Prostate gland (tissue), 2 donors: ENCODE measurements around the gene CLSTN1.

Experiments
- POLR2A ChIP-seq: fragments of 450-650 bp; IDR thresholded peaks from one replicate; pipeline ENCODE4 v1.6.1; 2016; ENCODE audit warnings: antibody characterized with exemption, mild to moderate bottlenecking
- POLR2AphosphoS5 ChIP-seq: sonication (generic); formaldehyde crosslinking; IDR thresholded peaks from one replicate; pipeline ENCODE4 v1.6.1; 2017; ENCODE audit warnings: antibody characterized with exemption
- TF ChIP-seq, protein P1 (sequence below), 4 experiments: fragments of 200-600 bp in 2 of 4; fragments of 450-650 bp in 2 of 4; sonication (generic) in 2 of 4; IDR thresholded peaks; 1 replicate in 3 of 4; 2 replicates in 1 of 4; pipeline ENCODE4 v1.5.1; 2016 to 2019; ENCODE audit warnings: antibody characterized with exemption in 4 of 4, mild to moderate bottlenecking in 2 of 4, moderate library complexity in 2 of 4

DNA sequence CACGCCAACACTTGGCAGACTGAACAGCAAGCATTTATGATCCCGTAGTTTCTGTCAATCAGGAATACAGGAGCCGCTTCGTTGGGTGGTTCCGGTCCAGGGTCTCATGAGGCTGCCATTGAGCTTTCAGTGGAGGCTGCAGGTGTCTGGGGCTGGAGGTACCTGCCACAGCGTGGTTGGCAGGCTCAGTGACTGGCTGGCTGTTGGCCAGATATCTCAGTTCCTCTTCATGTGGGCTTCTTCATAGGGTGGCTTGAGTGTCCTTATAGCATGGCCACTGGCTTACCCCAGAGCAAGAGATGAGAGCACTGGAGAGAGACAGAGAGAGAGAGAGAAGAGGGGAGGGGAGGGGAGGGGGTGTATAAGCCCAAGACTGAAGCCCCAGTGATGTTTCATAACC, 142.9 kb downstream of the CLSTN1 start:
- TF ChIP-seq, protein P1, sequence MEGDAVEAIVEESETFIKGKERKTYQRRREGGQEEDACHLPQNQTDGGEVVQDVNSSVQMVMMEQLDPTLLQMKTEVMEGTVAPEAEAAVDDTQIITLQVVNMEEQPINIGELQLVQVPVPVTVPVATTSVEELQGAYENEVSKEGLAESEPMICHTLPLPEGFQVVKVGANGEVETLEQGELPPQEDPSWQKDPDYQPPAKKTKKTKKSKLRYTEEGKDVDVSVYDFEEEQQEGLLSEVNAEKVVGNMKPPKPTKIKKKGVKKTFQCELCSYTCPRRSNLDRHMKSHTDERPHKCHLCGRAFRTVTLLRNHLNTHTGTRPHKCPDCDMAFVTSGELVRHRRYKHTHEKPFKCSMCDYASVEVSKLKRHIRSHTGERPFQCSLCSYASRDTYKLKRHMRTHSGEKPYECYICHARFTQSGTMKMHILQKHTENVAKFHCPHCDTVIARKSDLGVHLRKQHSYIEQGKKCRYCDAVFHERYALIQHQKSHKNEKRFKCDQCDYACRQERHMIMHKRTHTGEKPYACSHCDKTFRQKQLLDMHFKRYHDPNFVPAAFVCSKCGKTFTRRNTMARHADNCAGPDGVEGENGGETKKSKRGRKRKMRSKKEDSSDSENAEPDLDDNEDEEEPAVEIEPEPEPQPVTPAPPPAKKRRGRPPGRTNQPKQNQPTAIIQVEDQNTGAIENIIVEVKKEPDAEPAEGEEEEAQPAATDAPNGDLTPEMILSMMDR (IDR thresholded peaks at IDR 0.05) = no peak
- TF ChIP-seq POLR2A (no peak), POLR2AphosphoS5 (no peak)
